ENCODE data around the gene FER.

DNA sequence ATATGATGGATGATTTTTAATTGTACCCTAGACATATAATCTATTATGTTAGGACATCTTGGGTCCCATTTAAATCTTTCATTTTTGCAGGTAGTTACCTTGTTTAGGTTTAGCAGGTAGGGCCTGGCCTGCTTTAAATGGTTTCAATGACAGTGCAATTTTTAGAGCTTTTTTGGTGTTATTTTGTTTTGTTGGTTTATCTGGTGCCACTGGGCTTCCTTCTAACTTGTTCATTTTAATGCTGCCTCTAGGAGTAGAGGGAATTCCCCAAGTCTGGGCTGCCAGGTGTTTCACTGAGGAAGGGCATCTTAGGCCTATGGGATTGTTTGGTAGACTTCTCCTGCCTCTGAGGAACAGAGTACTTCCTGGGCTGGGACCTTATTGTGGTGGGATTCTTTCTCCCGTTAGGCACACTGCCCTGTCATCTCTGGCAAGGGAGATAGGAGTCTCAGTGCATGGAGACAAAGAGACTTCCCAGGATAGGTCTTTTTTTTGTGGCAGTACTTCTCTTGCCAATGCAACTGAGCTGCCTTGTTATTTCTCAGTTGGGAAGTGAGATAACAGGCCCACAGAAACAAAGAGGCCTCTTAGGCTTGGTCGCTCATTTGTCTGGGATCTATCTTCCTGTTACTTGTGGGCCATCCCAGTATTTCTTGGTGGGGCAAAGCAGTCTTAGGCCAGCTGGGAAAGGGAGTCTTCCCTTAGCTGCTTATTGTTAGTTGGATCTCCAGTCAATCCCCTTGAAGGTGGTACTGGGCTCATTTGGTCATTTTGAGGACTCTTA is 282.9 kb downstream of the FER start:
- no peak for TF ChIP-seq EZH2 (IDR thresholded peaks at IDR 0.05; ENCODE audit: borderline replicate concordance, insufficient read depth, low read length, poor library complexity, severe bottlenecking)
- TF ChIP-seq, protein P1, sequence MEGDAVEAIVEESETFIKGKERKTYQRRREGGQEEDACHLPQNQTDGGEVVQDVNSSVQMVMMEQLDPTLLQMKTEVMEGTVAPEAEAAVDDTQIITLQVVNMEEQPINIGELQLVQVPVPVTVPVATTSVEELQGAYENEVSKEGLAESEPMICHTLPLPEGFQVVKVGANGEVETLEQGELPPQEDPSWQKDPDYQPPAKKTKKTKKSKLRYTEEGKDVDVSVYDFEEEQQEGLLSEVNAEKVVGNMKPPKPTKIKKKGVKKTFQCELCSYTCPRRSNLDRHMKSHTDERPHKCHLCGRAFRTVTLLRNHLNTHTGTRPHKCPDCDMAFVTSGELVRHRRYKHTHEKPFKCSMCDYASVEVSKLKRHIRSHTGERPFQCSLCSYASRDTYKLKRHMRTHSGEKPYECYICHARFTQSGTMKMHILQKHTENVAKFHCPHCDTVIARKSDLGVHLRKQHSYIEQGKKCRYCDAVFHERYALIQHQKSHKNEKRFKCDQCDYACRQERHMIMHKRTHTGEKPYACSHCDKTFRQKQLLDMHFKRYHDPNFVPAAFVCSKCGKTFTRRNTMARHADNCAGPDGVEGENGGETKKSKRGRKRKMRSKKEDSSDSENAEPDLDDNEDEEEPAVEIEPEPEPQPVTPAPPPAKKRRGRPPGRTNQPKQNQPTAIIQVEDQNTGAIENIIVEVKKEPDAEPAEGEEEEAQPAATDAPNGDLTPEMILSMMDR (IDR thresholded peaks at IDR 0.05; ENCODE audit: poor library complexity, severe bottlenecking) = no peak
- TF ChIP-seq TAF1 (IDR thresholded peaks at IDR 0.05; ENCODE audit: low read depth) = no peak
- TF ChIP-seq POLR2AphosphoS5 (IDR thresholded peaks at IDR 0.05) = no peak
- no peak for TF ChIP-seq MXI1 (conservative IDR thresholded peaks at IDR 0.05; ENCODE audit: poor library complexity, severe bottlenecking)
- no peak for TF ChIP-seq EP300 (conservative IDR thresholded peaks at IDR 0.05; ENCODE audit: poor library complexity, severe bottlenecking)
- TF ChIP-seq RAD21 (conservative IDR thresholded peaks at IDR 0.05) = no peak
- TF ChIP-seq, protein P2, sequence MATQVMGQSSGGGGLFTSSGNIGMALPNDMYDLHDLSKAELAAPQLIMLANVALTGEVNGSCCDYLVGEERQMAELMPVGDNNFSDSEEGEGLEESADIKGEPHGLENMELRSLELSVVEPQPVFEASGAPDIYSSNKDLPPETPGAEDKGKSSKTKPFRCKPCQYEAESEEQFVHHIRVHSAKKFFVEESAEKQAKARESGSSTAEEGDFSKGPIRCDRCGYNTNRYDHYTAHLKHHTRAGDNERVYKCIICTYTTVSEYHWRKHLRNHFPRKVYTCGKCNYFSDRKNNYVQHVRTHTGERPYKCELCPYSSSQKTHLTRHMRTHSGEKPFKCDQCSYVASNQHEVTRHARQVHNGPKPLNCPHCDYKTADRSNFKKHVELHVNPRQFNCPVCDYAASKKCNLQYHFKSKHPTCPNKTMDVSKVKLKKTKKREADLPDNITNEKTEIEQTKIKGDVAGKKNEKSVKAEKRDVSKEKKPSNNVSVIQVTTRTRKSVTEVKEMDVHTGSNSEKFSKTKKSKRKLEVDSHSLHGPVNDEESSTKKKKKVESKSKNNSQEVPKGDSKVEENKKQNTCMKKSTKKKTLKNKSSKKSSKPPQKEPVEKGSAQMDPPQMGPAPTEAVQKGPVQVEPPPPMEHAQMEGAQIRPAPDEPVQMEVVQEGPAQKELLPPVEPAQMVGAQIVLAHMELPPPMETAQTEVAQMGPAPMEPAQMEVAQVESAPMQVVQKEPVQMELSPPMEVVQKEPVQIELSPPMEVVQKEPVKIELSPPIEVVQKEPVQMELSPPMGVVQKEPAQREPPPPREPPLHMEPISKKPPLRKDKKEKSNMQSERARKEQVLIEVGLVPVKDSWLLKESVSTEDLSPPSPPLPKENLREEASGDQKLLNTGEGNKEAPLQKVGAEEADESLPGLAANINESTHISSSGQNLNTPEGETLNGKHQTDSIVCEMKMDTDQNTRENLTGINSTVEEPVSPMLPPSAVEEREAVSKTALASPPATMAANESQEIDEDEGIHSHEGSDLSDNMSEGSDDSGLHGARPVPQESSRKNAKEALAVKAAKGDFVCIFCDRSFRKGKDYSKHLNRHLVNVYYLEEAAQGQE (IDR thresholded peaks at IDR 0.05; ENCODE audit: borderline replicate concordance) = no peak
- no peak for TF ChIP-seq SMC3 (conservative IDR thresholded peaks at IDR 0.05; ENCODE audit: poor library complexity)
